ENCODE measurements around the gene SHANK3.

DNA sequence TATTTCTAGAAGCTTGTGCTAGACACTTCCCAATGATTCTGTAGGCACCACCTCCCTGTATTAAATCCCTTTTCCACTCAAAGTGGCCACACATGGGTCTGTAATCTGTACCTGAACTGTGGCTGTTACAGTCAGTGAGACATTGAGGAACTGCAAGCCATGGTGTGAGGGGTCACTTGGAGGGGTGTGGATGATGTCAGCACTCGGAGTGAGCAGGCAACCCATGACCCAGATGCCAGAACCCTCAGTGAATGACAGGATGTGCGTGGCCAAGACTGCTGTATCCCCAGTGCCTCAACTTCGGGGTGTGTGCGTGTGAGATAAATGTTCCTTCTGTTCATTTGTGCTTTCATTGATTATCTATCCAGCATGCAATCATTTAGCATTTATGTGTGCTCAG lies 14.7 kb upstream of the SHANK3 start:
- TF ChIP-seq GATA2 (IDR thresholded peaks at IDR 0.05; ENCODE audit: low read depth, low read length) = no peak
- no peak for TF ChIP-seq GATA3 (IDR thresholded peaks at IDR 0.05; ENCODE audit: low read depth, low read length)

All from SH-SY5Y (cell line).